NCI-H226 (cell line): Measurements from ENCODE around the gene MERTK.
"Not testable (repeated sequence)": the region's sequence is repeated elsewhere in the genome, so short reads cannot be mapped to it uniquely, and the experiment has no call there.

Experiments
- DNase-seq: peaks from one replicate; pipeline ENCODE4 v3.0.0-alpha.2; 2015

The MERTK gene

DNA sequence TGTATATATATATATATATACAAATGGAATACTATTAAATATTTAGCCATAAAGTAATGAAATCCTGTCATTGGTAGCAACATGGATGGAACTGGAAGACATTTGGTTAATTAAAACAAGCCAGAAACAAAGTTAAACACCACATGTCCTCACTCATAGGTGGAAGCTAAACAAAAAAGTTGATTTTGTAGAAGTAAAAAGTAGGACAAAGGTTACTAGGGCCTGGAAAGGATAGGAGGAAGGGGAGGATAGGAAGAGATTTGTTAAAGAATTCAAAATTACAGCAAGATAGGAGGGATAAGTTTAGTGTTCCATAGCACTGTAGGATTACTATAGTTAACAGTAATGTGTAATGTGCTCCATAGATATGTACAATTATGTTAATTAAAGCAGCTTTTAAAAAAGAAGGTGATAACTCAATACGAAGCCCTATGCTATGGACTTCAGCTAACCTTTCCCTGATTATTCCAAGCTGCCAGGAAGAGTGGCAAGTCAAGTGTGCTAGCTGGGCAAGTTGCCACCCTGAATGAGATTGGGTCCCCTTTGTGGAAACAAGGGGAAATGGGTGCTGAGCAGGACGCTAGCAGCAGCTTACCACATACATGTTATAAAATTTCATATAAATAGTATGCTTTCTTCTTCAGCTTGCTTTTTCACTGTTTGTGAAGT is 12.3 kb downstream of the MERTK start:
- no peak for DNase-seq

DNA sequence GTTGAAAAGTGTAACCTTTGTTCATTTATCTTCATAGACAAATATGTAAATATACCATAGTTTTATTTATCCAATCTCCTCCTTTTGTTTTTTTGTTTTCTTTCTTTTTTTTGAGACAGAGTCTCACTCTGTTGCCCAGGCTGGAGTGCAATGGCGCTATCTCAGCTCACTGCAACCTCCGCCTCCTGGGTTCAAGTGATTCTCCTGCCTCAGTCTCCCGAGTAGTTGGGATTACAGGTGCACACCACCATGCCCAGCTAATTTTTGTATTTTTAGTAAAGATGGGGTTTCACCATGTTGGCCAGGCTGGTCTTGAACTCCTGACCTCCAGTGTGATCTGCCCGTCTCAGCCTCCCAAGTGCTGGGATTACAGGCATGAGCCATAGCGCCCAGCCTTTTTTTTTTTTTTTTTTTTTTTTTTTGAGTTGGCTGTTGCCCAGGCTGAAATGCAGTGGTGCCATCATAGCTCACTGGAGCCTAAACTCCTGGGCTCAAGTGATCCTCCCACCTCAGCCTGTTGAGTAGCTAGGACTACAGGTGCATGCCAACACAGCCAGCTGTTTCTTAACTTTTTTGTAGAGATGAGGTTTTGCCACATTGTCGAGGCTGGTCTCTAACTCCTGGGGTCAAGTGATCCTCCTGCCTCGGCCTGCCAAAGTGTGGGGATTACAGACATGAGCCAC is 13.0 kb downstream of the MERTK start:
- DNase-seq, result not testable (repeated sequence)

DNA sequence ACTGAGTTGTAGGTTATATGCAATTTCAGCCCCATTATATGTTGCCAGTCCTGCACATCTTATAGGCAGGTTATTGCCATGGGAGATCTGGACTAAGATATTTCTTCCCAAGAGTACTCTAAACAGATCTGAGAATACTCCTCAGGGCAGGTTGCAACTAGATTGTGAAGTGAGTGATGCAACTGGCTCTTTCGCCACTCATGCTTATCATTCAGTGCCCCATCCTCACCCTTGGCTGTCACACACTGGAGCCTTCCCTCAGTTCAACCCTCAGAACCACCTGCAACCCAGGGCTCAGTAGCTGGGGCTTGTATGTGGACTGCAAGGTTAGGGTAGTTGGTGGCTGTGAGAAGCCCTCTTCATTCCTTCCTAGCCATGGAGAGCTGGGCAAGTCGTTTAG is 14.1 kb downstream of the MERTK start:
- no peak for DNase-seq

DNA sequence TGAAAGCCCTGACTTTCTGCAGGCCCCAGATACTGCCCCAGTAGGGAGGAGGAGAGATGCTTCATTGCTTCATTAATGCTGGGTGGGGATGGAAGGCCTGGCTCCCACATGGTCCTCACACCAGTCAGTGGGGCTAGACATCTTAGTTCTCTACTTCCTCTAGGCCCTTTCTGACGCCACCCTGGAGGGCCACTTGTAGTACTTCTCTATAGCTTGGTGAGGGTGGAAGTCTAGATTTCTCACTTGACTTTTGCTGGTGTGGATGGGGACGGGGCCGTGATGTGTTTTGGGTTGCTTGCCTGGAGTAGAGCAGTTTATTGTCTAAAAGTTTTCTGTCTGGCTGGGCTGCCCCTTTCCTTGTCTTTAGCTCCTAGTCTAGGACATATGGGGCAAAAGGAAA is 18.7 kb downstream of the MERTK start:
- no peak for DNase-seq

DNA sequence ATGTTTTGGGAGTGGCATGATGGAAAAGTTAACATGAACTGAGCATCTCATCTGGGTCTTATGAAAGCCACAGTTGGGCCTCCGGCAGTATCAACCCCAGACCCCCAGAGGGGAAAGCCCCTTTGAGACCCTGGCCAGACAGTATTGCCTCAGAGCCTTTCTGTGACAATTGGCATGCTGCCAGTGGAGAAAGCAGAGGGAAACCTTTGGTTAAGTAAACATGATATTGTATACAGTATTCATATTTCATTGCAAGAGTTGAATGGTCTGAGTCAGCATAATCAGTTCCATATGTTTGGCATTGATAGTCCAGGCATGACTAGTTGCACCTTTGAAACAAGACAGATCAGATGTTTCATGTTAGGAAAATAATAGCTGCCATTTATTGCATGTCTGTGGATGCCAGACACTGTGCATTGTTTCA is 20.0 kb downstream of the MERTK start:
- DNase-seq, result no peak

DNA sequence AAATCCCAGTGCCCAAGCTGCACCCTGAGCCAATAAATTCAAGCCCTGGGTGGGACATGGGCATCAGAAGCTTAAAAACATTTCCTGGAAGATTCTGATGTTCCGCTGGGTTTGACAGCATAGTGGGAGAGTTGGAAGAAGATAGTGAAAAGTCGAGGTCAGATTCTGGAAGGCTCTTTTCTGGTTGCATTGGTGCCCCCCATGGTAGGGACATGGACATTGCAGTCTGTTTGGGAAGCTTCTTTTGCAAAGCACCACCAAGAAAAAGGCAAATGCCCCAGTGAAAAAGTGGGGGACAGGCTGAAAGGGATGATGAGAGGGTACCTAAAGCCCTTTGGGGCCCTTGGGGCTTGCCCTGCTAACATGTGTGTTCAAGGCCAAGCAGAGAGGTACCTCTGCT is 21.0 kb downstream of the MERTK start:
- no peak for DNase-seq

DNA sequence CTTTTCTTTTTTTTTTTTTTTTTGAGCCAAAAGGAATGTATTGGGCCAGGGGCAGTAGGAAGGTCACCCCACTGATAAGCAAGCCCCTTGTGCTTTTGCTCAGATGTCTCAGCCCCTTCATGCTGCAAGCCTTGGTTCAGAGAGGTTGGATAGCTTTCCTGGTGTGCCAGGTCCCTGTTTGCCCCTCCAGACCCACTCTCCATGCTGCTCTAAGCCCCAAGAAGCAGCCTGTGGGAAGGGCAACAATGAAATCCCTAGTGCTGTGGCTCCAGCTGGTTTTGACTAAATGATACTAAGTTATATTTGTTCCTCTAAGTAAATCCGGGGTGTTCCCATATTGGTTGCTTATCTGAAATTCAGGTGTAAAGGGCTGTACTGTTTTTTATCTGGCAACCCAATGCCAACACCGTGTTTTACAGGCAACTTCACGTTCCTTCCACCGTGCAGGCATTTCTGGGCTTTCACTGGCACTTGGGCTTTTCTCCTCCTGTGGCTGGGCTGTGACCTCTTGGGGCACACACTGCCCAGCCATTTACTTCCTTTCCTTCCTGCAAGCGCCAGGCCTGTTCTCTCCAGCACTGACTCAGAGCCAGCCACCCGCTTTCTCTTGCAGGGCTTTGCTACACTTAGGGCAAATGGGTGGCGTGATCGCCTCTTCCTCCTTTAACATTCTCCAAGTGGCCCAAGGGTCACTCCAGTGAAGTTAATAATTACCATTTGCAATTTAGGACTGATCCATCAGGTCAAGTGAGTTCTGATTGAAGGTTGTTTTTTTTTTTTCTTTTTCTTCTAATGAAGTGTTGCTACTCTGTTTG is 21.6 kb downstream of the MERTK start:
- DNase-seq, result no peak

DNA sequence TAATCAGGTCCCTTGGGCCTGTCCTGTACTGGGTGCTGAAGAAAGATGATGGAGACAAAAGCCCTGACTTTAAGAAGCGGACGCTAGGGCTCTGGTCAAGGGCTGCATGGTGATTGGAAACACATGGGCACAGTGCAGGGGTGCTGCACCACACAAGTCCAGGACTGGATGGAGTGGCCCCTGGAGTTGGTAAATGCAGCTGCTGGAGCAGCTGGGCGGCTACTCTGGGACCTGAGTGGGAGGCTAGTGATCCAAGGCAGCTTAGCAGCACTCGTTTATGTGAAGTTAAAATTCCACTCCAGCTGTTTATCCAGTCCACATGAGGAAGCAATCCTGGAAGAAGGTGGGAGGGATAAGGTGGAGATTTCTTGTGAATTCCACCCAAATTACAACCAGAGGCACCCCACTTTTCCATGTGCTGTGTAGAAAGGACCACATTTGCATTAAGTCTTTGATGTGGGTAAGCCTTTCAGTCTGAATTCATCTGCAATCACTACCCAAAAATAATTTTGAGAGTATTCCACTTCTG is 24.9 kb downstream of the MERTK start:
- DNase-seq, result no peak

DNA sequence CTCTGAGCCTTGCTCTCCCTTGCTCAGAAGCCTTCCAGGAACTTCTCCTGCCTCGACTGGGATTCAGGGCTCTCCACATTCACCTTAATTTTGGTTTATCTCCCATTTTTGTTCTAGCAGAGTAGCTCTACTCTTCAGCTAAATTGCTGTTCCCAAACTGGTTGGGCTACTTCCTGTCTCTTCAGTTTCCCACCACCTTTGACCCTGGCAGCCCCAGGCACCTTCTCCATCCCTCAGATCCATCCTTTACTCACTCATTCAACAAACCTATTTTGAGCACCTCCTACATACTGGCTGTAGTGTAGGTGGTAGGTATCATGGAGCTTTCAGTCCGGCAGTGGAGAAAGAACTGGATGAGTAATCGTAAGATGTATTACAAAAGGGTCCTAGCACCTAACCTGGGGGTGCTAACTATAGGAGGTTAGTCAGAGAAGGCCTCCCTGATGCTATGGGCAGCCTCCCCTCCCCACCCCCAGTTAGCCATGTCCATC is 26.3 kb downstream of the MERTK start:
- DNase-seq, result no peak

DNA sequence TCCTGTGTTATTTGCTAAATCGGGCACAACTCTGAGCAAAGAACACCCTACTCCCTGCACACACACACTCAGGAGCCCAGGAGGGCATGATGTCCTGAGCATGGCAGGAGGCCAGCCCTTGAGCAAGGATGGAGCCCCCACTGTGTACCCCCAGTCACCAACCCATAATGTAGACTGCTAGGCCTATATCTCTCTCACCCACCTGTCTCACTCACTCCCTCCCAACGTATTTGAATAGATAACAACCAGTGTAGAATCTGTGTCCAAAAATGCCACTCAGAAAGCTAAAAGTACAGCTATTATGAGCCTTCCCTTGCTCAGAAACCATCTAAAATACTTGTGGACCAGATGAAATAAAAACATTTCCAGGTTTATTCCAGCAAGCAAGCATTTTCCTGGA is 29.3 kb downstream of the MERTK start:
- DNase-seq, result no peak

DNA sequence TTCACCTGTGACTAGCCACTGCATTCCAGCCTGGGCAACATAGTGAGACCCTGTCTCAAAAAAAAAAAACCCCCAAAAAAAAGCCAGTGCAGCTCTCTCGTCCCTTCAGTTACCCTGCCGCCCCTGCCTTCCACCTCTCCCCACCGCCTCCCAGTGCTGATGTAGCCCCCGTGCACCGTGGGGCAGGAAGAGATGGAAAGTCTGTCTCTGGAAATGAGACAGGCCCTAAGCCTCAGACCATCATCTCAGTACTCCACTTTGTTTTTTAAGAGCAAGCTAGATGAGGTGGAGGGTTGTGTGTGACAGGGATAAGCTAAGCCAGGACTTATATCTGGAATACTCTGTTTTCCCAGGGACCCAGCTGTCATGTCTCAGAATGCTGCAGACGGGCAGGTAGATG is 32.0 kb downstream of the MERTK start:
- DNase-seq, result no peak

DNA sequence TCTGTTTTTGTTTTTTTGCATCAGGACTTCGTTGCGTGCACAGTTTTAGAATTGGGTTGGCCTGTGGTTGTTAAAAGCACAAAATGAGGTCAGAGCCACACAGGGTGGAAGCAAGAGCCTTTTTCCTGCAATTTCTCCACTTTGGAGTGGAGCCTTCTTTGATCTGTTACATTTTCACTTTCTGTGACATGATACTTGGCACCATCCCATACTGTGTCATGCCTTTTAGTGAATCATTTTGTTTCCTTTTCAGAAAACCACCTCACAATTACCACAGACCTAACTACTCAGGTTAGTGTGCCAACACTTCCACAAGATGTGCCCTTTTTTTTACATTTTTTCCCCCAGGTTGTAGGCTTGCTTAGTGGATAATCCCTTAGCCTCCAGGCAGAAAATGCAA is 32.5 kb downstream of the MERTK start:
- DNase-seq, result peak; percentile 10

DNA sequence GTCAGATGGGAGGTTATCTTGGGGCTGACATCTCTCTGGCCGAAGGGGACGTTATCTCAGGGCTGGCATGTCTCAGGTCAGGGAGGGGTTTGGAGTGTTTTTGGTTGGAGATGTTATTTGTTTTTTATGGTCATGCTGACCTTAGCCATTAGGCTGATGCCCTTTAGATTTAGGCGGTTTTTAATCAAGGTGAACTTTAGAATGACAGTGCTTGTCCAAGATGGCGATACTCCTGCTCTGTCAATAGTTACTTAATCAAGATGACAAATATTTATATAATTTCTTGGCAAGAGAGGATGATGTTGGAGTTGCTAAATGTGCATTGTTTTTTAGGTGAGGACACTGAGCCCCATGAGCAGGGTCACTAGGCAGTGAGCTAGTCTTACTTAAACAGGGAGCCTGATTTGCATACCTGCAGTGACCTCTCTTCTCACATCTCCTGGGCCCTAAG is 34.5 kb downstream of the MERTK start:
- DNase-seq, result no peak

DNA sequence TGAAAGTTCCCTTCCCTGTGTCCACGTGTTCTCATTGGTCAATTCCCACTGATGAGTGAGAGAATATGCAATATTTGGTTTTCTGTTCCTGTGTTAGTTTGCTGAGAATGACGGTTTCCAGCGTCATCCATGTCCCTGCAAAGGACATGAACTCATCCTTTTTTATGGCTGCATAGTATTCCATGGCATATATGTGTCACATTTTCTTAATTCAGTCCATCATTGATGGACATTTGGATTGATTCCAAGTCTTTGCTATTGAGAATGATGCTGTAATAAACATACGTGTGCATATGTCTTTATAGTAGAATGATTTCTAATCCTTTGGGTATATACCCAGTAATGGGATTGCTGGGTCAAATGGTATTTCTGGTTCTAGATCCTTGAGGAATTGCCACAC is 35.5 kb downstream of the MERTK start:
- not testable (repeated sequence) for DNase-seq

DNA sequence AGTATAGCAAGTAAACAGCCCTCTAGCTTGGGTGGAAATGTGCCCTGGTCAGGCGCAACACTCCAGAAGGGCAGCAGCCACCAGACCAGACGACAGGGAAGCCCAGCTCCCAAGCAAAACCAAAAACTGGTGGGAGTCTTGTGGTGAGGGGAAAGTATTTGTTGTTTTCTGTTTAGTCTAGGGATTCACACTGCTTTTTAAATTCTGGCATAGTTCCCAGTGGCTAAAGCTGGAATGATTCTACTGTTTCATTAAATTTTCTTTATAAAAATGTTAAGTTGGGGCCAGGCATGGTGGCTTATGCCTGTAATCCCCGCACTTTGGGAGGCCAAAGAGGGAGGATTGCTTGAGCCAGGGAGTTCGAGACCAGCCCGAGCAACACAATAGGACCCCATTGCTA is 38.5 kb downstream of the MERTK start:
- DNase-seq, result no peak

DNA sequence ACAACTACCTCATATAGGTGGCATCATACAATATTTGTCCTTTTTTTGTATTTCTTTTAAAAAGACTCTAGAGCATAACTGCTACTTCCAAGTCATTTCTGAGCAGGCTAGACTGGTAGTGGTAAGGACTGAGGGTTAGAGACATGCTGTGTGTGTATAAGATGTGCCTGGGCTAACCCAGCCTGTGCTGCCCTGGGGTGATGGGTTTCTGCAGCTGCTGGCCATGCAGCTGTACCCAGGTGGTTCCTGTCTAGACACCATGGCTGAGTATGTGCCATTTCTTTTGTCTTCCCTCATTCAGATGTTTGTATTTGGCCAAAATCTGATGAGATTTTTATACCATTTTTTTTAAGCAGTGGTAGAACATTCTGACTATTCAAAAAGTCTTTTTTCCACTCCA is 40.0 kb downstream of the MERTK start:
- no peak for DNase-seq

DNA sequence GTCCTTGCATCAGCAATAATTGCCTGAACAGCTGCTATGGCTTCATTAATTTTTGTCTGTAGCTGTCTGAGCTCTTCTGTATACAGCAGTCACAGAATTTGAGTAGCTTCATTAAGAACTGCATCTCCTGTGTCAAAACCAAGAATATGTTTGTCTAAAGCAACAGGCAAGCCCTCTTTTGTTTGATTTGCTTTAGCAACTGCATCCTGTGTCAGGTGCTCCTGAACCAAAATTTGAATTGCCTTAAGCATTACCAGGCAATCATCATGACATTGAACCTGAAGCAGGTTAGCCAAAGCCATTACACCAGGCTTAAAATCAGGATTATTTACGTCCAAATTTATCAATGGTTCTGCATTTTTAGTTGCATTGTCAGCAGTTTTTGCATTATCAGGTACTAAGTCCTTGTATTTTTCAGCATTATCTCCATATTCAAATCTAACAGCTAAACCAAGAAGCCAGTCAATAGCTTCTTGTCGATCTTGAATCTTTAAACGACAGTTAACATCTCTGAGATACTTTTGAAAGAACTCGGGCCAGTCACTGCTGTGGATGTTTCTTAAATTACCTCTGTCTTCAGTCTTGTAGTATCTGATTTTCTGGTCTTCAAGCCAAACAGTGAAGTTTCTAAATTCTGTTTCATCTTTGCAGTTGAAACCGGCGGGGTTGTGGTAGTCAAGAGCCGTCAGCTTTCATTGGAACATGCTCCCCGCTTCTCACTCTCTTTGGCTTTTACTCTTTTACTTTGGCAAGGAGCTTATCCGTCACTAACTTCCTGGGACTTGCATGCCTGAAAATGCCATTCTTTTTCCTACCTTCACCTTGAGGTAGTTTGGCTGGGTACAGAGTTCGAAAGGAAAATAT is 42.2 kb downstream of the MERTK start:
- no peak for DNase-seq

DNA sequence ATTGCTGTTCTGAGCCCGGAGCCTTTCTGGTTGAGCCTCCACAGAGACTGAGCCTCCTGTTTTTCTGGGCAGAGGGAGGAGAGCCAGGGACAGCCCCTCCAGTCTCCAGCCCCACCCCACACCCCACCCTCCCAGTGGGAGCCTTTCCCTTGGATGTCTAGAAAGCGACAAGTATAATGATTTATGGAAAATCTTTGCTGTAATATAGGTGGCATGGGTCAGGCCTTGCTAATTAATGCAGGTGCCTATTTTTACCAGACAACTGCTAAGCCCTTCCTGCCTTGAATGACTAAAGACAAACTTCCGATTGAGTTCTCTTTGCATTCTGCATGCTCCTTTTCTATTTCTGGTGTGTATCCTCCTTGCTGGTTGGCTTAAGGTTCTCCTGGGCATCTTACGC is 43.1 kb downstream of the MERTK start:
- no peak for DNase-seq

DNA sequence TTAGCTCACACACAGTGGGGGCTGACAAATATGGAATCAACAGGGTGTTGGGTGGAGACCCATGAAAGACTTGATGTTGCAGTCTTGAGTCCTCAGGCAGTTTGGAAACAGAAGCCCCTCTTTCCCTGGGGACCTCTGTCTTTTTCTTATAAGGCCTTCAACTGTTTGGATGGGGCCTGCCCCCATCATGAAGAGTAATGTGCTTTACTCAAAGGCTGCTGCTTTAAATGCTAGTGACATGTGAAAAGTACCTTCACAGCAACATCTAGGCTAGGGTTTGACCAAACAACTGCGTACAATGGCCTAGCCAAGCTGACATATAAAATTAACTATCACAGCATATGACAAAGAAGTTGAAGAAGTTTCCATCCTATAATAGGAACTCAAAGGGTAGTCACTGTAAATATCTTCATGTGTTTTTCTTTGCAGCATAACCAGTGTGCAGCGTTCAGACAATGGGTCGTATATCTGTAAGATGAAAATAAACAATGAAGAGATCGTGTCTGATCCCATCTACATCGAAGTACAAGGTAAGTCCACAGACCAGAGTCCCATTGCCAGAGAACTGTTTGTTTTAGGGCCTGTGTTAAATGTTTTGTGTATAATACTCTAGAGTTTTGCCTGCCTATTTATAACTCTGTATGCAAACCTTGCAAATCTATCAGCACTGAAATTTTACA is 46.3 kb downstream of the MERTK start:
- no peak for DNase-seq

DNA sequence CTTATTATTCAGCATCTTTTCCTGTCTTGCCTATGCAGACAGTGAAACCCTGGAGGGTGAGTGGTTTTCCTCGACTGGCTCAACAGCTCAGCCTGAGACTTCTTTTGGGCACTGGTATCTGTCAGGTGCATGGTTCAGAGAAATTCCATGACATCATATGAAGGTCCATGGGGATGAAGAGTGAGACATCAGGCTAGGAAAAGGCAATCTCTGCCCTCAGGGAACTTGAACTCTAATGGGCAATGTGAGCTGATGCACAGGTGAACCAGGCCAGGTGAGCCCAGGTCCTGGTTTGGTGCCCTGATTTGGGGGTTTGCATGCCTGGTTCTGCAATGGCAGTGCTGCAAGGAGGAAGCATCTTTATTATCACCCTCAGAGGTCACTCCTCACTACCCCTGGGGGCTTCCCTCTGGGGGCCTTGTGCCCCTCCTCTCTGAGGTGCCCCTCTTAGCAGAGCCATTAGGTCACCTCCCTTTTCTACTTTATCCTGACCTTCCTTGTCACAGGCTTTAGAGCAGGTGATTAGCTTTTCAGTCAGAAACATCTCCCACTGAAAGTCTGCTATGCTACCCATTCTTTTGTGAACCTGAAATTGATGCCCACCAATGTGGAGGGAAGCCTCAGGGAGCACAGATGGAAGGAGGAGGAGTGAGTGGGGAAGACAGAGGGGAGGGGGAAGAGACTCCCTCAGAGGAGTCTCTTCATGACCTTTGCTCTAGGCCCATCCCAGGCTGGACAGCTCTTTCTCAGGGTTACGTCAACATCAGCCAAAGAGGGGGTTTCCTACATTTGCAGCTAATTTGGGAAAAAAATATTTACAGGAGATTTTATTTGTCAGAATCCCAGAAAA is 47.3 kb downstream of the MERTK start:
- no peak for DNase-seq
